NCI-H1694 (cell line): Measurements from ENCODE around the gene UBE2J2.

ENCODE experiments used
- DNase-seq: peaks from one replicate; lab custom pipeline; 2025; lab: John Stamatoyannopoulos, UW

Gene UBE2J2

GRCh38 chr1:1226566-1227362 lies 46.9 kb downstream of the UBE2J2 start:
- DNase-seq: no peak

DNA sequence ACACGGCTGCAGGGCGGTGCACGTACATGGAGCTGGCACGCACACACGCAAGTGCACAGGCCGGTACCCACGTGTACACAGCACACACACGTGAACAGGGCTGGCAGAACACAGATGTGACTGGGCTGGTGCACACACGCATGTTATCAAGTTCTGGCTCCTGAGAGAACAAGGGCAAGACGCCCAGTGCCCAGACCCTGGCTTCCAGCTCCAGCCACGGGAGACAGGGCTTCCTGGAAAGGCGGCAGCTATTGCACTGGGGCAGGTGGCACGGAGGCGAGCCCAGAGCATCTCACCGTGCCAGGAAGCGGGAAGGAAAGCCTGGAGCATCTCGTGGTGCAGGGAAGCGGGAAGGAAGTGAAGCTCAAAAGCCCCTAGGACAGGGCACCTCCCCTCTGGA lies 47.7 kb downstream of the UBE2J2 start:
- DNase-seq: no peak

- DNase-seq: no peak
These were observed 48.3 kb downstream of the UBE2J2 start for GRCh38 chr1:1225238-1225845.

DNA sequence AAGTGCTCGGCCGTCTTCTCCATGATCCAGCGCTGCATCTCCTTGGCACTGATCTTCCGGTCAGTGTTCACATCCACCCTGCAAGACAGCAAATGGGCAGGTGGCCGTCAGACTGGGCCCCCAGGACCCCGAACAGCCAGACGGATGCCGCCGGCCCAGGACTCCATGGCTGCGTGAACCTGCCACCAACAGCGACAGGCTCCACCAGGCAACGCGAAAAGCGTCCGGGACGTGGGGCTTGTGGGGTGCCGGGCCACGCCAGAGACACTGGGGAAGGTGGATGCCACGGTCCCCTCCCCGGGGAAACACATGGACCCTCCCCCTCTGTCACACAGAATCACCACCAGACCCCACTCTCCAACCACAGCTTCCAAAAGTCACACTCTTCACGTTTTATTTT lies 49.8 kb downstream of the UBE2J2 start:
- no peak for DNase-seq

- DNase-seq: no peak
These were observed 50.3 kb downstream of the UBE2J2 start for GRCh38 chr1:1223321-1223720.

DNA sequence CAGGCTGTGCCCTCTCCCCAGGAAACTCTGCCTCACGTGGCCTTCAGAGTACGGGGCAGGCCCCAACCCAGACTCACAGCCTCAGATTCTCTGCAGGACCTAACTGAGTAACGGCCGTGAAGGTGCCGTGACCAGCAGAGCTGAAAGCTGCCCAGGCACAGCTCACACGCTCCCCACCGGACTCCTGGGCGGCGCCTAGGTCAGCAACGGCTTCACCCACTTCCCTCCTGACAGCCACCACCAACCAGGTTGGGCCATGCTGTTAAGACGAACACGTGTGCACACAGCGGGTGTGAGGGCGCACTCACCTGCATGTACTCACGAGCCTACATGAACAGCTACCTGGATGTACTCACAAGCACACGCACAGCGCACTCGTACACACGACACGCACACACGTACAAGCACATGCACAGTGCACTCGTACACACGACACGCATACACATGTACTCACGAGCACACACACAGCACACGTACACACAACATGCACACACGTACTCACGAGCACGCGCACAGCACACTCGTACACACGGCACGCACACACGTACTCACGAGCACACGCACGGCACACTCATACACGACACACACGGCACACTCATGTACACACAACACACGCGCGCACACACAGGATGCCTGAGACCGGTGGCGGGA lies 51.0 kb downstream of the UBE2J2 start:
- DNase-seq: no peak

GRCh38 chr1:1221887-1222574 lies 51.6 kb downstream of the UBE2J2 start:
- no peak for DNase-seq

DNA sequence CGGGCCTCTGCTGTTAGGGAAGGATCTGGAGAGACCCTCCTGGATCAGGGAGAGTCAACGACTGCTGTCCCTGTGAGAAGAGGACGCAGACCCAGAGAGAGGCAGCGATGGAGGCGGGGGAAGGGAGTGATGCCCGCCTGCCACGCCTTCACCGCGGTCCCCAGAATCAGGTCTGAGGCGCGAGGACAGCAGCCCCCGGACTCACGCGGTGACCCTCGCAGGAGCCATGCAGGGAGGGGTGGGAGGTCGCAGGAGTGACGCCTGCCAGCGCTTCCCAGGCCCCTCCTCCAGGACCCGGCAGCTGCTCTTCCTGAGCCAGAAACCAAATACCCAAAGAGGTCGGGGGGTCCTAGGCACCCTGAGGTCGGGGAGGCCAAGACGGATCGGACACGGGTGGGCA lies 53.5 kb downstream of the UBE2J2 start:
- DNase-seq: no peak

GRCh38 chr1:1219341-1219740 lies 54.3 kb downstream of the UBE2J2 start:
- no peak for DNase-seq

- DNase-seq: no peak
These were observed 55.0 kb downstream of the UBE2J2 start for GRCh38 chr1:1218524-1219200.

GRCh38 chr1:1217621-1218523 lies 55.8 kb downstream of the UBE2J2 start:
- no peak for DNase-seq

DNA sequence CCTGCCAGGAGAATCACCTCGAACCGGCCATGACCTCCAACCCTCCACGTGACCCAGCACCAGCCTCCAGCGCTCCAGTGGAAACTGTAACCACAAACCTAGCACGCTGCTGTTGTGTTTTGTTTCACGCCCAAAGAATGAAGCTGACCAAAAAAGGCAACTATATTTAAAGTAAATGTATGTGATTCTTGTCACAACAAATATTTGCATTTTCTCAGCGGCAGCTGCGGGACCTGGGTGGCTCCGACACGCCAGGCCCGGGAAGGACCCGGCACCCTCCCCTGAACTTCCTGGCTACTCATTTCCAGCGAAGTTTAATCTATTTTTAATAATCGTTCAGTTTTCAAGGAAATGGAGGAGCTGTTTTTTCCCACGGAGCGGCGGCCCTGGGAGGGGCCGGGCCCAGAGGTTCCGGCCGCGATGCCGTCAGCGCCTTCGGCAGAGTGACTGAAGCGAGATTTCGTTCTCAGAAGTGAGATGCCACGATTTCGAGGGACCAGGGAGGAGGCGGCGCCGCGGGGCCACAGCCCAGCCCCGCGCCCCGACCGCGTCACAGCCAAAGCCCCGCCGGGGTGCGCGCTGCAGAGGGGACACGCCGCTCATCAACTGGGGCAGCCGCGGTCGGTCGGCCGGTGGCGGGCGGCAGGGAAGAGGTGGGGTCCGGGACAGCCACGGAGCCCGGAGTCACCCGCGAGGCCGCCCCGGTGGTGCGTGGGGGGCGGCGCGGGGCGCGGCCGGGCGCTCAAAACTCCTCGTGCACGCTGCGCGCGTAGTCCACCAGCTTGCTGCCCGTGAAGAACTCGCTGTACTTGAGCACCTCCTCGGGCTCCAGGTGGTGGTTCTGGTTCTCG lies 56.7 kb downstream of the UBE2J2 start:
- no peak for DNase-seq

DNA sequence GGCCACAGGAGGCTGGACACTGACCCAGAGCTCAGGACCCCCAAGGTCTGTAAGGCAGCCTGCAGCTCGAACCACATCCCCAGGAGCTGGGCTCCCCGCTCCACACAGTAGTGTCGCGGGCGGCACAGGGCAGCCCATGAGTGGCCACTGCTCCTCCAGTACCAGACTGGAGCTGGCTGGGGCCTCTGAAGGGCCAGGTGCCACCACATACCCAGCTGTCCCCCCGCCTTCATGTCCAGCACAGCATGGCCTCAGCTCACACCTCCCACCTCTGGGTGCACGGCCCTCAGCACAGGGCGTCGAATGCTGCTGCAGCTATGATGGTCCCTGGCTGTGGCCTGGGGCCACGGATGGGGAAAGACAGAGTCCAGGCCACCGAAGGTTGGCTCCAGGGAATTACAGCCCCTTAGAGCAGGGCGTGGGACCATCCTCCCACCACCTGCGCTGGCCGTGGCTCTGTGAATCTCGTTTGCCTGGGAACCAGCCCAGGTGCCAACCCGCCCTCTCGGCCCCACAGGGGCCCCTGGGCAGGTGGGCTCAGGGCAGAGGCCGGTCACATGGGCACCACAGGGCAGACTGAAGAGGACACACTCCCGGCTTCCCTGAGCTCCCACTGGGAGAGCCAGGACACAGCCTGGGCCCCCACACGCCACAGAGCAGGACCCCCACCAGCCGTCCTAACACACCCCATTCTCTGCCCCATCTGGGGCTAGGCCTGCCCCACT lies 57.6 kb downstream of the UBE2J2 start:
- no peak for DNase-seq

DNA sequence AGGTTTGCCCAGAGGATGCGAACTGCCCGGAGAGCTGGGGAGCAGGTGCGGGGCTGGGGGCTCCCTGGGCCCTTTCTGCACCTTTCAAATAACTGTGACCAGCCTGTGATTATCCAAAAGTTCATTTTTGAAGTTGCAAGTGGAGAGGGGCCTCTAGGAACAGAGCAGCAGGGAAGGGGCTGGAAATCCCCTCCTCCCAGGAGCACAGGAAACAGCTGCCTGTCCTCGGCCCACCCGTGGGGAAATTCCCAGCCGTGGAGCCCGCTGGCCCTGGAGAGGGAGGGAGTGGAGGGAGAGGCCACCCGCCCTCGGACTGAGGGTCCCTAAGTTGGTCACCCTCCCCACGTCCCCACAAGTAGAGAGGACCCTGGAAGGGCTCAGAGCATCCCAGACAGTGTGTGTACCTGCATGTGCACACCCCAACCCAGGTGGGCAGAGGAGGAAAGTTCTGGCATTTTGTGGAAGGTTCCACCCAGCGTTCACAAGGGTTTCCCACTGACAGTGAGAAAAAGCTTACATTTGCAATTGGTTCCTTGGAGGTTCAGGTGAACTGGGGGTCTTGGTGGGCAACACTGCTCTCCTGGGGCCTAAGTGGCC lies 58.5 kb downstream of the UBE2J2 start:
- DNase-seq: no peak

GRCh38 chr1:1213345-1214265 lies 60.0 kb downstream of the UBE2J2 start, which contains the start of gene TNFRSF4:
TNFRSF4 (minus strand) TSS chr1:1214153; CDS start chr1:1214127, 26 bp downstream.
- DNase-seq: no peak

DNA sequence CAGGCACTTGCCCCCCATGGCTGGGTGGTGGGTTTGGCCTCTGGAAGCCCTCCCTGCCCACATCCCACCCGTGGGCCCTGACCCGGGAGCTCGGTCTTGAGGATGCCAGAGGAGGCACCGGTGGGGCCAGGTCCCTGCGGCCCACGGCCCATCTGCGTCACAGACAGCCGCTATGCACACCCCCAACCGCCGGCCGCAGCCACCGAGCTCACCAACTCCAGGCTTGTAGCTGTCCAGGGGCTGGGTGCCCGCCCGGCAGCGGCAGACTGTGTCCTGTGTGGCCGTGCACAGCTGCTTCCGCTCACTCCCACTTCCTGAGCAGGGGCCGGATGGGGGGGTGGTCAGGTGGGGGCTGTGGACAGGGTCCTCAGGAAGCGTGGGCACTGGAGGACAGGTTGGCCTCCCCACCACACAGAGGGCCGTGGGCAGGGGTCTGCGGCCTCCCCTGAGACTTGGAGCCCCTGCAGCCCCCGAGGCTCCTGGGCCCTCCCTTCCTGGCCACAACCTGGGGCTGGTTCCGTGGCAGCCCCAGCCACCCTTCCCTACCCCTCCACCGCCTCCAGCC lies 60.8 kb downstream of the UBE2J2 start:
- no peak for DNase-seq
